Large intestine (tissue), 3 donors: ENCODE data around the gene RB1. TPM values are rescaled to one million over a fixed set of nuclear protein-coding genes. Genes with fewer than 3 reads are reported as not detected.

ENCODE experiments used
- DNase-seq, 2 donors: peaks; one replicate each; pipeline versions ENCODE4 v3.0.0 to v3.0.0-alpha.2; 2013
- H3K27ac ChIP-seq: one replicate; pipeline ENCODE4 v1.5.1; 2013; ENCODE audit warnings: low read length
- H3K27me3 ChIP-seq: 2 replicates; pipeline ENCODE4 v1.6.1; 2013; ENCODE audit warnings: low read length; ENCODE audit not compliant: control insufficient read depth, insufficient read depth
- H3K36me3 ChIP-seq: 2 replicates; pipeline ENCODE4 v1.6.1; 2013; ENCODE audit warnings: low read length; ENCODE audit not compliant: control insufficient read depth, insufficient read depth
- H3K4me1 ChIP-seq: one replicate; pipeline ENCODE4 v1.6.1; 2013; ENCODE audit warnings: low read length; ENCODE audit not compliant: control insufficient read depth, insufficient read depth
- H3K4me3 ChIP-seq: one replicate; pipeline ENCODE4 v1.5.1; 2013; ENCODE audit warnings: low read length
- H3K9me3 ChIP-seq: one replicate; pipeline ENCODE4 v1.6.1; 2013; ENCODE audit warnings: mild to moderate bottlenecking, low read depth, low read length, moderate library complexity; ENCODE audit not compliant: control insufficient read depth
- WGBS: methylation state at CpG from one replicate; pipeline ENCODE4 v1.1.5; 2013; ENCODE audit warnings: low lambda C conversion rate; ENCODE audit not compliant: insufficient coverage; 5-methylcytosine and 5-hydroxymethylcytosine counted together
- polyA plus RNA-seq: library from polyadenylated mRNA; unstranded; fragments of 120-200 nt; gene quantifications from one replicate; pipeline ENCODE4 v1.2.1, GENCODE V29; 2013

The RB1 gene
- polyA plus RNA-seq, 1 donor, result 34.8 TPM

GRCh38 chr13:48490241-48490640 lies 186.7 kb downstream of the RB1 start:
- H3K27ac ChIP-seq, result no peak overlapping the region
- no peaks in the 10 kb centered on the region for H3K27me3 ChIP-seq
- WGBS, result 97% methylated on average over 3 of the region's 3 CpGs
- H3K4me3 ChIP-seq, result no peak overlapping the region
- DNase-seq, result no peak
- H3K9me3 ChIP-seq, result no peaks in the 10 kb centered on the region
- H3K4me1 ChIP-seq, result no peaks in the 10 kb centered on the region
- peaks cover 10% of the 10 kb centered on the region for H3K36me3 ChIP-seq

- Histone ChIP-seq H3K27me3 (no peaks in the 10 kb centered on the region), H3K9me3 (no peaks in the 10 kb centered on the region), H3K4me1 (no peaks in the 10 kb centered on the region), H3K27ac (peak overlapping the region; percentile 44), H3K4me3 (peak overlapping the region; percentile 10), H3K36me3 (peaks cover 10% of the 10 kb centered on the region)
- DNase-seq, result no peak
Observed at GRCh38 chr13:48491423-48492095, 188.0 kb downstream of the RB1 start.

GRCh38 chr13:48492096-48492440 lies 188.5 kb downstream of the RB1 start:
- H3K4me3 ChIP-seq, result peak overlapping the region; percentile 10
- no peaks in the 10 kb centered on the region for H3K9me3 ChIP-seq
- WGBS, result no CpG with 5 or more reads among the region's 1 CpG
- H3K27me3 ChIP-seq, result no peaks in the 10 kb centered on the region
- H3K36me3 ChIP-seq, result peaks cover 10% of the 10 kb centered on the region
- H3K27ac ChIP-seq, result peak overlapping the region; percentile 44
- H3K4me1 ChIP-seq, result no peaks in the 10 kb centered on the region
- no peak for DNase-seq

- H3K4me1 ChIP-seq, result no peaks in the 10 kb centered on the region
- peak; percentile 23 to 25 for DNase-seq
- no peak overlapping the region for H3K4me3 ChIP-seq
- 78% methylated on average over 14 of the region's 16 CpGs for WGBS
- H3K36me3 ChIP-seq, result peaks cover 10% of the 10 kb centered on the region
- H3K27ac ChIP-seq, result peak overlapping the region; percentile 44
- no peaks in the 10 kb centered on the region for H3K27me3 ChIP-seq
- no peaks in the 10 kb centered on the region for H3K9me3 ChIP-seq
Observed at GRCh38 chr13:48492470-48493065, 189.0 kb downstream of the RB1 start.

- Histone ChIP-seq H3K36me3 (peaks cover 8% of the 10 kb centered on the region), H3K4me1 (no peaks in the 10 kb centered on the region), H3K9me3 (no peaks in the 10 kb centered on the region), H3K27me3 (no peaks in the 10 kb centered on the region), H3K4me3 (no peak overlapping the region), H3K27ac (peak overlapping the region; percentile 44)
- no peak for DNase-seq
- WGBS, result 86% methylated on average over 1 of the region's 4 CpGs
Observed at GRCh38 chr13:48493066-48493765, 189.7 kb downstream of the RB1 start.

GRCh38 chr13:48493851-48494250 lies 190.3 kb downstream of the RB1 start:
- peaks cover 5% of the 10 kb centered on the region for H3K36me3 ChIP-seq
- H3K9me3 ChIP-seq, result no peaks in the 10 kb centered on the region
- H3K27ac ChIP-seq, result no peak overlapping the region
- no peak for DNase-seq
- no peaks in the 10 kb centered on the region for H3K27me3 ChIP-seq
- 100% methylated on average over 1 of the region's 2 CpGs for WGBS
- no peaks in the 10 kb centered on the region for H3K4me1 ChIP-seq
- no peak overlapping the region for H3K4me3 ChIP-seq

- no peak for DNase-seq
- Histone ChIP-seq H3K36me3 (peaks cover 1% of the 10 kb centered on the region), H3K27ac (no peak overlapping the region), H3K4me3 (no peak overlapping the region), H3K27me3 (no peaks in the 10 kb centered on the region), H3K4me1 (no peaks in the 10 kb centered on the region), H3K9me3 (no peaks in the 10 kb centered on the region)
- WGBS, result 100% methylated on average over 1 of the region's 1 CpG
Observed at GRCh38 chr13:48494874-48495273, 191.3 kb downstream of the RB1 start.

GRCh38 chr13:48496271-48497161 lies 193.0 kb downstream of the RB1 start:
- H3K4me3 ChIP-seq, result no peak overlapping the region
- H3K4me1 ChIP-seq, result no peaks in the 10 kb centered on the region
- no peaks in the 10 kb centered on the region for H3K27me3 ChIP-seq
- no peaks in the 10 kb centered on the region for H3K9me3 ChIP-seq
- 84% methylated on average over 3 of the region's 7 CpGs for WGBS
- H3K36me3 ChIP-seq, result no peaks in the 10 kb centered on the region
- DNase-seq, result no peak
- no peak overlapping the region for H3K27ac ChIP-seq

GRCh38 chr13:48497669-48498068 lies 194.1 kb downstream of the RB1 start:
- no CpG with 5 or more reads among the region's 2 CpGs for WGBS
- Histone ChIP-seq H3K27me3 (no peaks in the 10 kb centered on the region), H3K4me3 (no peak overlapping the region), H3K36me3 (no peaks in the 10 kb centered on the region), H3K9me3 (no peaks in the 10 kb centered on the region), H3K4me1 (no peaks in the 10 kb centered on the region), H3K27ac (no peak overlapping the region)
- DNase-seq, result no peak

- H3K27ac ChIP-seq, result no peak overlapping the region
- H3K36me3 ChIP-seq, result no peaks in the 10 kb centered on the region
- H3K9me3 ChIP-seq, result no peaks in the 10 kb centered on the region
- no CpG with 5 or more reads among the region's 4 CpGs for WGBS
- DNase-seq, result no peak
- H3K4me1 ChIP-seq, result no peaks in the 10 kb centered on the region
- no peaks in the 10 kb centered on the region for H3K27me3 ChIP-seq
- H3K4me3 ChIP-seq, result no peak overlapping the region
Observed at GRCh38 chr13:48500652-48501197, 197.2 kb downstream of the RB1 start.
